WTC11 (cell line): ENCODE results near the gene RITA1. TPM values are rescaled to one million over a fixed set of nuclear protein-coding genes. Genes with fewer than 3 reads are reported as not detected.

ENCODE experiments used
- microRNA-seq: library from miRNA; unstranded; fragments of <30 nt; microRNA quantifications from one replicate; pipeline ENCODE4 v1.2.0, GENCODE V29; 2022; ENCODE audit warnings: borderline number of aligned reads
- total RNA-seq: library from RNA; stranded (reverse); gene quantifications from 3 replicates; pipeline ENCODE4 v1.2.3, GENCODE V29; 2021

Gene RITA1
- total RNA-seq, 1 experiment from 2014 or later = 29.3 TPM

Small RNA genes lying within 50 kb of the gene (microRNA-seq; reads per million reads assigned to microRNA genes)
- gene MIR7106 = not detected

Other genes with a start within 250 kb of the RITA1 start
- 1.2 to 1.6 TPM (median 1.4 TPM) in 3 replicates for gene OAS3, start 247.2 kb upstream of the RITA1 start, total RNA-seq
- 0.27 to 0.48 TPM (median 0.28 TPM) in 3 replicates for gene OAS2, start 207.2 kb upstream of the RITA1 start, total RNA-seq
- gene DTX1, start 129.0 kb upstream of the RITA1 start, total RNA-seq = 6.2 to 9.2 TPM (median 7.7 TPM) in 3 replicates
- 6.9 to 8.1 TPM (median 8.0 TPM) in 3 replicates for gene RASAL1, start 50.0 kb upstream of the RITA1 start, total RNA-seq
- 0.30 to 0.94 TPM (median 0.37 TPM) in 3 replicates for gene CFAP73, start 36.0 kb upstream of the RITA1 start, total RNA-seq
- gene DDX54, start 243 bp upstream of the RITA1 start, total RNA-seq = 120 to 151 TPM (median 123 TPM) in 3 replicates
- gene TPCN1, start 35.7 kb downstream of the RITA1 start, total RNA-seq = 29.0 to 32.7 TPM (median 30.7 TPM) in 3 replicates
- 12.2 to 13.9 TPM (median 13.8 TPM) in 3 replicates for gene SLC8B1, start 149.4 kb downstream of the RITA1 start, total RNA-seq
- 34.8 to 39.4 TPM (median 35.6 TPM) in 3 replicates for gene PLBD2, start 172.9 kb downstream of the RITA1 start, total RNA-seq
- 0.21 to 0.46 TPM (median 0.31 TPM) in 3 replicates for gene SDS, start 218.2 kb downstream of the RITA1 start, total RNA-seq
- gene SDSL, start 236.7 kb downstream of the RITA1 start, total RNA-seq = 0.41 to 0.96 TPM (median 0.52 TPM) in 3 replicates